GM10847 (cell line): Measurements from ENCODE around the gene RPP30.

Experiments used
- POLR2A ChIP-seq: IDR thresholded peaks from 2 replicates; pipeline ENCODE4 v1.6.1; 2011; ENCODE audit not compliant: insufficient read length; ENCODE audit errors: extremely low read depth

The RPP30 gene

DNA sequence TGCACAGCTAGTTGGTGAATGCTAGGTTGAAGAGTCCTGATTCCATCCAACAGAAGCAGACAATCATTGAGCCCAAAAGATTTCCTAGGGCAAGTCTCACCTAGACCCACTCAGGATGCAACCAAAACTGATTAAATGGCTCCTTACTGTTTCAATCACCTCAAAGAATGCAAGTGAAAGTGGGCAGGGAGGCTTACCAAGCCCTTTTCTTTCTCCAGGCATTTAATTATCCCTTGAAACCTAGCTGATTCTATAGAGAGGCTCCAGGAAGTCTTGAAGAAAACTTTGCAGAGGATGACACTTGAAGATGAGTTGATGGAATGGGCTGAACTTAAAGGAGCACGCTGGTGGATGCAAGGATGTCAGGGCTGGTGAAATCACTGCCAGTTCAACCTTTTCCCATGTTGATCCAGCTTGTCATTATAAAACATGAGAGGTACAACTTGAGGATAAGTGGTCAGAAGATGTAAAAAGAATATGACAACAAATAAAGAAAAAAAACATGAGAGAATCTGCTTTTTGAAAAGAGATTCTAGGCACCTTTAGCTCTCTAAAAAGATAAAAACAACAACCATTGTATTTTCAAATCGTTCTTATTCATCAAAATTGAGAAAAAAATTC is 51.4 kb downstream of the RPP30 start:
- no peak for TF ChIP-seq POLR2A

DNA sequence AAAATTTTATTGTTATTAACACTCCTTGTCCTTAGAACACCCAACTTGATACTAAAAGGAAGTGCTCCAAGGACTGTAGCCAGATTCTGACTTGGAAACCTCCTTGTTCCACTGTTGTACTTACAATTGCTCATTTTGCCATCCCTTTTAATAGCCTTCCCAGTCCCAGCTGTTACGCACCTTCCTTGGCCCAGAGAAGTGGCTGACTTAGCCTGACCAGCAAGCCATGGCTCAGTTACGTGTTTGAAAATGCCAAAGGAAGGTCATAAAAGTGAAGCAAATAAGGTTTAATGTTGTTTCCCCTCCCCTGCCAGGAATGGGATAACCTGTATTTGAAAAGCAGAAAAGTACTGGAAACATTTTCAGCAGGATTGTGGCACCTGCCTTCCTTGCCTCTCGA is 52.8 kb downstream of the RPP30 start:
- no peak for TF ChIP-seq POLR2A

DNA sequence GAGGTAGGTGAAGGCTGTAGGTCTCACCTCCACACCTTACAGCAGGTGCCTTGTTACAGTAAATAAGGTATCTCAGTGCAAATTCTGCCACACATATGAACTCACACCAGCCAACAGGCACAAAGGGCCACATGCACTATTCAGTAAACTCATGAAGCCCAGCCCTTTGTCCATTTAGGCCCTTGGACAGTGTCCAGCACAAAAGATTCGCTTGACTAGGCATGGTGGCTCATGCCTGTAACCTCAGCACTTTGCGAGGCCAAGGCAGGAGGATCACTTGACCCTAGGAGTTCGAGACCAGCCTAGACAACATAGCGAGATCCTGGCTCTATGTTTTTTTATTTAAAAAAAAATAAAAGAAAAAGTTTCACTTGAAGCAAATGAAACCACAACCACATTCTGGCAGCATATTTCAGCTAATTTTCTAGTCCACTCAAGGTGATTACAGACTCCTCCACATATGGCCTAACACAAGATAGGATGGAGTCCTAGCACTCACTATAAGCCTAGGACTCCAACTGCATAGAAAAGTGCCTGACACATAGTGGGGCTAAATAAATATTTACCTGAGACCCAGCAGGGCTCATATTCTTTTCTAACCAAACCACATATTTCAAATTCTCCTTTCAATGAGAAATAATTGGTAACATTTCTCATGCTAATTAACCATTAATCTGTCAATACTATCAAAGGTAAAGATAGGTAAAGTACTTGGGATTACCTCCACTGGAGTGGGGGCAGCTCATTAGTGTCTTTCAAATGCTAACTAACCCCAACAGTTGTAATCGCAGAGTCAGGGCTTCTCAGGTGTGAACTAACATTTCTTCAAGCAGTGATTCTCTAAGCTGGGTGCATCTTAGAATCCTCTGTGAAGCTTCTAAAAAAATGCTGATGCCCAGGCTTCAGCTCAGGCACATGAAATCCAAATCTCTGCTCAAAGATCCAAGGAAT is 53.6 kb downstream of the RPP30 start:
- no peak for TF ChIP-seq POLR2A

DNA sequence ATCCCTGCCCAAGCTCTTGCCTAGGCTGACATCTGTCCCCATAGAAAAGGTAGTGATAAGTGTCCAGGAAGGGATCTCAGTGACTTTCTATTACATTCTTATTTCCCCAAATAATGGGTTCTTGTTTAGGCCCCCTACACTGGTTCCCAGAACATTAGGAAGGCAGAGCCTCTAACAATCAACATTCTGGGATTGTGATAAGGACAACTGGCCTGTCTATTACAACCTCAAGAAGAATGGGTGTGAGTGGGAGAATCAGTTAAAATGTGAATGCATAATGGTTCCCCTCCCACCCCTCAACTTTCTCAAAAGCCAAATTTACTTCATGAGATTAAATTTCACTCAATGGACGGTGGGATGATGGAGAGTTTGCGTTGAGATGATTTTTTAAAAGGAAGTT is 55.5 kb downstream of the RPP30 start:
- no peak for TF ChIP-seq POLR2A

DNA sequence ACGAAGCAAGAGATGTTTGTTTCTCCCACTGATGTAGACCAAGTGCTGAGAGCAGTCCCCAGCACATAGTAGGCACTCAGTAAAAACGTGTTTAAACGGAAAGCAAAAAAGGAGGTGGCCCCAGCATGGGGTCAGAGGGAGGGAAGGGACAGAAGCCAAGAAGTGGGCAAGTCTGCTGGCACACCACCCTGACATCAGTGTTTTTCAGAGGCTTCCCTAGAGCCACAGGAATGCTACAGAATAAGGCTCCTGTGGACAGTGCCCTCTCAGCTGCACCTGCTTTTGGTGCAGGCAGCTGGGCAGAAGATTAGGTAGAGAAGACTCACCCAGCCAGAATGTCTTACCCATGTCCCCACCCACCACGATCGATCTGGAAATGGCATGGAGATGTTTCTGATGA is 57.4 kb downstream of the RPP30 start:
- no peak for TF ChIP-seq POLR2A

DNA sequence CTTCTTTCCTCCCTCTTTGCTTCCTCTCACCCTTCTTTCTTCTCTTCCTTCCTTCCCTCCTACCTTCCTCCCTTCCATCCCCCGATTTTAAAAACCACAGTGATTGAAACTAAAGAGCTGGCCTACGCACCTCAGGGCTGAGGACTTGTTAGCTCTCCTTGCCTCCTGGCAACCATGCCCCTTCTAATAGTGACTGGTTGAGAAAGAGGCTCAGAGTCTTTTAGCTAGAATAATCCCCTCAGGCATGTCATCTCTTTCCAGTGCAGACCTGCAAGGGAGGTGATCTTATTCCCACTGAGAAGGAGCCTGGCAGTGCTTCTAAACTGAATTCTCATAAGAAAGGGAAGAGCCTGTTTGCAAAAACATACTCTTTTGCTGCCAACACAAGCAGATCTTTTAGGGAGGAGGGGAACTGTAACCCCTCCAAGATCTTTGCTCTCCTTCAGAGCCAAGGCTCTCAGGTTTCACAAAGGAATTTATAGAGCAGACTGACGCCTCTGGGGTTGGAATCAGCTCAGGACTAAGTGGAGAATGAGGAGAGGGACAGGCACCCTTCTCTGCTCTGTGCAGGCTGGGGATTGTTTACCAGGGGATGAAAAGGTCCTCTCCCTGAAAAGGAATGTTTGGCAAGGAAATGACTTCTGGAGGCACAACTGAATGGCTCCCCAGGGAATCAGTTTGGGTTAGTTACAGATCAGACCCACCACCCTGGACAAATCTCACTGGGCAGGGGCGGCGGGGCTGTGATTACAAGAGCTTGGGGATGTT is 58.5 kb downstream of the RPP30 start:
- TF ChIP-seq POLR2A = no peak

DNA sequence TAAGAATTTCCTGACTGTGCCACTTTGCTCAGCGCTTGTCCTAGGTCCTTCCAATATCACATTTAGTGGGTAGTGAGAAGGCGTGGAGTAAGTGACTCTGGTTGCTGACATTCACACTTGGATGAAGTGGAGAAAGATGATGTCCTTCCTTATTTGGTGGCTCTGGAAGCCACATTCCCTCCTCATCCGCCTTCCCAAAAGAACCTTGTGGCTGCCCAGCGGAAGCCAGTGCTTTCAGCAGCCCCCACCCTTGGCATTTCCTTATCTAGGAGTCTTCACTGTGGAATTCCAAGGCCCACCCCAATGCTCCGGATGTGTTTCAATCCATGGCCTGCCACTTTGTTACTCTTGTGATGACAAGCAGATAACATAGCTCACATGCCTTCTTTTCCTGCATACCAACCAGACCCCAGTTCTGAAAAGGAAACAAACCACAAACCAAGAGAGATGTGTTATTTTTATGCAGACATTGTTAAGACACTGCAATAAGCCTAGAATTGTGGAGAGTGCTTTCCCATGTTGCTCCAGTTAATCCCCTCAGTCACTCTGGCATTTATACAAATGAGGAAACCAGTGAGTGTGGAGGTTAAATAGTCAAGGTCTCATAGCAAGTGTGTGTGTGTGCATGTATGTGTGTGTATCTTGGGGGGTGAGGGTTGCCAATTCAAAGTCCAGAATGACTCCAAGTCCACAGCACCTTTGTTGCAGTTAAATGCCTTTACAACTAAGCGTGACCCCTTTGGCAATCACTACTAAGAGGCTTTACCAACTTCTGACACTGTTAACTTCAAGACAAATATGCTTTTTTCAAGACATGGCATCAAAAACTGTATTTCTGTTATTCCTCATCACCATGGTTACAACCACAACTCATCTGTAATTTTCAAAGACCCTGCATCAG is 59.4 kb downstream of the RPP30 start:
- no peak for TF ChIP-seq POLR2A

DNA sequence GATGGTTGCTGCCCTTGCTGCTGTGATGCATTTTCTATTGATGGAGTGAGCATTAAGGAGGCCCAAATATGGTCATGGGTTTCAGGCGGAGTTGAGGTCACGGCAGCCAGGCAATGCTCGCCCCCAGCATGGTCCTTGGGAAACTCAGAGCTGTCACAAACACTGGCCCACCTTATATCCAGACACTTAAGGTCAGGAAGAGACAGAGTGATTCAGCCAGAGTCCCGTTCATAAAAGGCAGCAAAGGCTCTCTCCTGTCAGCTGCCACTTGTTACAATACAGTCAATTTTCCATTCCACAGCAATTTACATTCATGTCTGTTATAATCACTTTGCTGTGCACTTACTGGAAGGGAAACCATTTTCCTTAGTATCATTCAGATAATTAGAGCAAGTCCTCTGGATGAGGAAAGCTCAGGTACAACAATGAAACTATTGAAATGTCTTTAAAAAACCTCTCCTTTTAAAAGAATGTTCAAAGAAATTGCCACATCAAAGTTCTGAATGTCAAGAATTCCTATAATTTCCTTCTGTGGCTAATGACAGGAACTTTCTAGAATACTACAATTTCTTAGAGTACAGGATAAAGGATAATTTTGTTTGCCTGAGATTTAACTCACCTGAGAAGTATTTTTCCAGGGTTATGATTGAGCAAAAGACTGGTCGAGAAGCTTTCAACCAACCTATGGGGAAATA is 64.0 kb downstream of the RPP30 start:
- TF ChIP-seq POLR2A = no peak

DNA sequence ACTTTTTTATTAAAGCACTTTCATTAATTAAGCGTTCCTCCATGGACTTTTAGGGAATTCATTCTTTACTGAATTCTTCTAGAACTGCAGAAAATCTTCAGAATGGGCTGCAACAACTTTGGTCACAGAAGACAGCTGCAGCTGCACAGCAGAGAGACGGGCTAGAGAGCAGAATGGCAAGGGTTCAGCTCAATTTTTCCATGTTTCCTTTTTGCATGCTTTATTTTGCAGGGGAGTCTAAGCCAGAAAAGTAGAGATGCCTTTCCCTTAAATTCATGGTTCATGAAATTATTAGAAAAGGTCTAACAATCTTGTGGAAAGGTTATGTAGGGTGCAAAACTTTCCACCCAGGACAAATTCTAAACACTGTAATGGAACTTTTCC is 64.5 kb downstream of the RPP30 start:
- TF ChIP-seq POLR2A = no peak

DNA sequence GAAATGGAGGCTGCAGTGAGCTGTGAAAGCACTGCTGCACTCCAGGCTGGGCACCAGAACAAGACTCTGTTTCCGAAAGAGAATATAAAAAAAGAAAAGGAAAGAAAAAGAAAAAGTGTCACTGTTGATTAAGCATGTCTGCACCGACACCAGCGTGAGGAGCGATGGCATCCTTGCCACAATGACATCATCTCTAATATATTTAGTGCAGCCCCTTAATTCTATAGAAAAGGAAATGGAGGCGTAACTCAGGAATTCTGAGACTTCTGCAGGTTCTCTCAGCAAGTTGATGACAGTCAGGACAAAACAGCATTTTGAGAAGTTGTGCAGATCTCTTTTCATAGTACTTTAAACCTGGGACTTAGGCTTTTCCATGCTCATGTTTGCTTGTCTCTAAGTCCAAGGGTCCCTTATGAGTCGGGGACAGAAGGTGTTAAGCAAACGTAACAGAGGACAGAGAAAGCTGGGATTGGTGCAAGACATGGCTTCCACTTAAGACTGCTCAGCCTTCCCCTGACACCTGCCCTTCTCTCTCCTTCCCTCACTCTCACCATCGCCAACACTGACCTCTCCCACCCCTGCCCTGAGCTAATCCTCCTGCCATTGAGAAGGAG is 66.0 kb downstream of the RPP30 start:
- no peak for TF ChIP-seq POLR2A

DNA sequence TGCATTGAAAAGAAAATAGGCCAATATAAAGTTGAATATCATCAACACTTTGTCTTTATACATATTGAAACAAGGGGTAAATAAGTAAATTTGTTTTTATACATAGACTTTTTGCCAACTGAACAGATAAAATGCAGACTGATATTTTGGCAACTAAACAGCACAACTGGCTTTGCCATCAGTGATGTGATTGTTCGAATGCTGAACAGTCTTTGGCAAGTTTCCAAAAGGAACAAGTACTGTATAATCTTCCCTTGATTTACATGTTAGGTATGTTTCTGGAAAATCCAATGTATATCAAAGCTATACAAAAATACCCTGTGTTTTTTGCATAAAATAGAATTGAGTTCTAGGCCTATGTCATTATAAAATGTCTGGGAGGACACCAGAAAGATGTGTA is 67.3 kb downstream of the RPP30 start:
- no peak for TF ChIP-seq POLR2A

DNA sequence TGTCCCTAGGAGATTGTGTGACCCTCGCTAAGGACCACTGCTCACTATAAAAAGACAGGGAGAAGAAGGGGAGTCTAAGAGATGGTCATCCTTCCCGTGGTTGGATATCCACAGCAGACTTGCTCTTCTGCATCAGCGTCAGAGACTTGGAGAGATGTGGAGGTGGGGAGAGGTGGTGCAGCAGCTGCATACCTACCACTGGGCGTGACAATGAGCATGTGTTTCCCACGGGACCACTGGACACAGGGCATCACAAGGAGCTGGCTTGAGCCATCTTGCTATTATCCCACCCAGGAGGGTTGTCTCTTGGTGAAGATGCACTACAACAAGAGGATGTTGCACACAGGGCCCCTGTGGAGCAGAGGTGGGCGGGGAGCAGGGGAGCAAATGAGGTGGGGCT is 67.9 kb downstream of the RPP30 start:
- TF ChIP-seq POLR2A = no peak

DNA sequence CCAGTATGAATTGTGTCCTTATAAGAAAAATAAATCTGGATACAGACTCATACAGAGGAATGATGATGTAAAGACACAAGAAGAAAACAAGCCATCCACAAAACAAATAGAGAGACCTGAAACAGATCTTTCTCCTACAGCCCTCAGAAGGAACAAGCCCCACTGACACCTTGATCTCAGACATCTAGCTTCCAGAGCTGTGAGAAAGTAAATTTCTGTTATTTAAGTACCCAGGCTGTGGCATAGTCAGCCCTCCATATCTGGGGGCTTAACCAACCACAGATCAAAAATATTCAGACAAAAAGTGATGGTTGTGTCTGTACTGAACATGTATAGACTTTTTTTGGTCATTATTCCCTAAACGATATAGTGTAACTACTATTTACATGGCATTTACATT is 73.0 kb downstream of the RPP30 start:
- TF ChIP-seq POLR2A = no peak
